HG03095 (cell line): ENCODE results near the gene RAD9A.

Experiments
- ATAC-seq: cut with Tn5 transposase; IDR thresholded peaks from one replicate; pipeline ENCODE4 v1.9.1; 2021; ENCODE audit warnings: moderate library complexity; ENCODE audit not compliant: unreplicated experiment

RAD9A gene

GRCh38 chr11:67437809-67438157 is 46.0 kb downstream of the RAD9A start:
- ATAC-seq: no peak

- ATAC-seq: no peak
Measured at GRCh38 chr11:67438158-67438902, 46.5 kb downstream of the RAD9A start.

GRCh38 chr11:67439321-67440228 is 47.8 kb downstream of the RAD9A start:
- no peak for ATAC-seq

- no peak for ATAC-seq
Measured at GRCh38 chr11:67440229-67441097, 48.7 kb downstream of the RAD9A start.

GRCh38 chr11:67441098-67441563 is 49.3 kb downstream of the RAD9A start:
- no peak for ATAC-seq

- no peak for ATAC-seq
Measured at GRCh38 chr11:67441731-67442351, 50.1 kb downstream of the RAD9A start.

GRCh38 chr11:67442504-67443404 is 51.0 kb downstream of the RAD9A start:
- no peak for ATAC-seq

GRCh38 chr11:67445515-67445914 is 53.7 kb downstream of the RAD9A start:
- ATAC-seq: no peak
